Esophagus squamous epithelium (tissue), 5 donors: ENCODE measurements around the gene STAMBPL1. TPM values are rescaled to one million over a fixed set of nuclear protein-coding genes. Genes with fewer than 3 reads are reported as not detected.

Source experiments
- DNase-seq: peaks from one replicate; lab custom pipeline; 2025; lab: John Stamatoyannopoulos, UW
- H3K27ac ChIP-seq, 4 donors: fragments of 200-600 bp; sonication (generic); one replicate each; pipeline ENCODE4 v1.5.1; 2016 to 2019; ENCODE audit warnings: mild to moderate bottlenecking in 1 of 4
- H3K27me3 ChIP-seq, 4 donors: fragments of 200-600 bp; sonication (generic); 1 replicate in 3 of 4; 2 replicates in 1 of 4; pipeline versions ENCODE4 v1.5.1 to v1.6.0; 2017 to 2021; ENCODE audit warnings: antibody characterized with exemption in 1 of 4
- H3K36me3 ChIP-seq, 3 donors: fragments of 200-600 bp; sonication (generic); one replicate each; pipeline ENCODE4 v1.5.1; 2016 to 2019
- H3K4me1 ChIP-seq, 3 donors: fragments of 200-600 bp; sonication (generic); one replicate each; pipeline ENCODE4 v1.5.1; 2017 to 2019
- H3K4me3 ChIP-seq, 4 donors: fragments of 200-600 bp; sonication (generic); 1 replicate in 3 of 4; 2 replicates in 1 of 4; pipeline ENCODE4 v1.5.1; 2016 to 2019; ENCODE audit warnings: mild to moderate bottlenecking in 2 of 4, moderate library complexity in 1 of 4
- H3K9me3 ChIP-seq, 3 donors: fragments of 200-600 bp; sonication (generic); one replicate each; pipeline ENCODE4 v1.5.1; 2016 to 2019
- POLR2A ChIP-seq, 4 donors: fragments of 450-650 bp; IDR thresholded peaks; one replicate each; pipeline ENCODE4 v1.6.1; 2017; ENCODE audit warnings: antibody characterized with exemption in 4 of 4, mild to moderate bottlenecking in 4 of 4, moderate library complexity in 3 of 4
- WGBS, 2 donors: methylation state at CpG; one replicate each; pipeline ENCODE4 v1.1.5; 2018; 5-methylcytosine and 5-hydroxymethylcytosine counted together
- intact Hi-C: fragments of 100-400 bp; cut with DNase I; formaldehyde crosslinking; loops from one replicate; pipeline ENCODE4 v1.15.0; 2022
- total RNA-seq, 4 donors: library from RNA; depleted of rRNA; stranded (reverse); fragments of >200 nt; gene quantifications; one replicate each; pipeline ENCODE4 v1.1.0, GENCODE V29; 2016
- TF ChIP-seq, protein P1 (sequence below), 6 experiments: fragments of 450-650 bp in 4 of 6; fragments of 200-600 bp in 2 of 6; sonication (generic) in 2 of 6; IDR thresholded peaks; one replicate each; pipeline ENCODE4 v1.5.1; 2016 to 2019; ENCODE audit warnings: antibody characterized with exemption in 6 of 6, mild to moderate bottlenecking in 4 of 6, moderate library complexity in 4 of 6
- donor health status: DM: yes; HTN: yes; CAD: no.

STAMBPL1 gene
- total RNA-seq, result 10 to 100 TPM in 2 of 4 donors, 1 to 10 TPM in 2; 3.5 to 21.0 (median 7.6) TPM

DNA sequence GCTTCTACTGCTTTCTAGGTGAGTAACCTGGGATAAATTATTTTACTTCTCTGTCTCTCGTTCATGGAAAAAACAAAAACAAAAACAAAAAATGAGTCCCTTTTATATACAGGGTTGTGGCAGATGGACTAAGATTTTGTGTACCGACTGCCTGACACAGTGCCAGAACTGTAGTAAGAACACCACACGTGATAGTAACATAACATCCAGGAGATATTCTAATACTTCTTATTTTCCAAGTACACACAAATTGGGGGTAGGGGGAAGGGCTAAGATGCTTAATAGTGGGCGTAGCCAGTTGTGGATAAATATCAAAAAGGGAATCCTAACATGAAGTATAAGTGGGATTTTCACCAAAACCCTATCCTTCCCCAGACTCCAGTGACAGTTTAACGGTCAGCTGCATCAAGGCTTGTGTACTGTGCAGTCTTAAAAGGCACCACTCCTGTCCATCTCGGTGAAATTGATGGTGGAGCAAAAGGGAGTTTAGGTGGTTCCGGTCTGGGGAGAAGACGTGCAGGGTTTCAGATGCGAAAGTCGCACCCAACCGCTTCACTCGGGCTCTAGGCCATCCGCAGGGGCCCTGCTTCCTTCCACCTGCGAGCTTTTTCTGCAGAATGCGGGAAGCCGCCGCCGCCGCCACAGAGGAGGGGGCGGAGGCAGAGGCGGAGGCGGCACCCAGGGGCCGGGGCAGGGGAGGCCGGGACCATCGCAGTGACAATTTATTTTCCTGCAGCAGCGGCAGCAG, at the start of gene STAMBPL1:
Gene STAMBPL1 (plus strand): TSS at position 712 of the 748 bp plus-strand sequence. CDS start 21,464 bp downstream, outside the sequence.
- WGBS, 2 donors, result 5 to 9% methylated on average over 8 to 14 of the region's 26 CpGs
- intact Hi-C loops, result no loop called here
- TF ChIP-seq, protein P1, sequence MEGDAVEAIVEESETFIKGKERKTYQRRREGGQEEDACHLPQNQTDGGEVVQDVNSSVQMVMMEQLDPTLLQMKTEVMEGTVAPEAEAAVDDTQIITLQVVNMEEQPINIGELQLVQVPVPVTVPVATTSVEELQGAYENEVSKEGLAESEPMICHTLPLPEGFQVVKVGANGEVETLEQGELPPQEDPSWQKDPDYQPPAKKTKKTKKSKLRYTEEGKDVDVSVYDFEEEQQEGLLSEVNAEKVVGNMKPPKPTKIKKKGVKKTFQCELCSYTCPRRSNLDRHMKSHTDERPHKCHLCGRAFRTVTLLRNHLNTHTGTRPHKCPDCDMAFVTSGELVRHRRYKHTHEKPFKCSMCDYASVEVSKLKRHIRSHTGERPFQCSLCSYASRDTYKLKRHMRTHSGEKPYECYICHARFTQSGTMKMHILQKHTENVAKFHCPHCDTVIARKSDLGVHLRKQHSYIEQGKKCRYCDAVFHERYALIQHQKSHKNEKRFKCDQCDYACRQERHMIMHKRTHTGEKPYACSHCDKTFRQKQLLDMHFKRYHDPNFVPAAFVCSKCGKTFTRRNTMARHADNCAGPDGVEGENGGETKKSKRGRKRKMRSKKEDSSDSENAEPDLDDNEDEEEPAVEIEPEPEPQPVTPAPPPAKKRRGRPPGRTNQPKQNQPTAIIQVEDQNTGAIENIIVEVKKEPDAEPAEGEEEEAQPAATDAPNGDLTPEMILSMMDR (IDR thresholded peaks at IDR 0.05), result no peak
- TF ChIP-seq POLR2A (IDR thresholded peaks at IDR 0.05), result no peak
- H3K27ac ChIP-seq, result peak within 1 kb of the TSS; percentile 91 to 98 (median 96)
- no peaks in the 10 kb centered on the region for H3K27me3 ChIP-seq
- peak; percentile 33 for DNase-seq
- H3K36me3 ChIP-seq, result no peaks in the 10 kb centered on the region
- peaks cover 9 to 50% (median 15%) of the 10 kb centered on the region in 3 donors for H3K4me1 ChIP-seq
- H3K4me3 ChIP-seq, result peak within 1 kb of the TSS; percentile 70 to 93 (median 86)
- no peaks in the 10 kb centered on the region for H3K9me3 ChIP-seq

DNA sequence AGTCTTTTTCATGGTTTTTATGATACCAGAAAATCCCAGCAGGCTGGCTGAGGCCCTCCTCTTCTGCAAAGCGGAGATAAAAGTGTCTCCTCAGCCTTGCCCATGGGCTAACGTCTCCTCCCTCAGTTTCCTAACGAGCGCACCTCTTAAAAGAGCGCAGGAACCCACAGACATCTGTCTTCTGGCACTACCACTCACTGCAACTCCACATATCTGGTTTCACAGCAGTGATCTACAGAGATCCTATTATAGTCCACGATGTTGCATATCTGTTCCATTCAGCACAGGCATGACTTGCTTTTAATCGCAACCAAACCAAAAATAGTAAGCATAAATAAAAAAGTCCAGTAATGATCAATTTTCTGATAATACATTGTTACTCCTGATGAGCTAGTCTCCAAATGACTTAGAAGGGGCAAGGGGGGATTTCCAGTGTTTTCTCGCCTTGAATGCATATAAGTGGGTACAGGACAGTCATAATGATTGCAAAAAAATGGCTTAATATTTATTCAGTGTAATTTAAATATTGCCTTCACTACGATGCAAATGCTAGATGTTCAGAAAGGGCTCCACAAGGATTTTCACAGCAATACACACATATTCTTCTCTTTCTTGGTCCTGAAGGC, 49.3 kb upstream of the STAMBPL1 start:
- Histone ChIP-seq H3K27ac (no peak overlapping the region), H3K27me3 (no peaks in the 10 kb centered on the region), H3K9me3 (no peaks in the 10 kb centered on the region), H3K4me1 (peaks cover 0 to 25% (median 0%) of the 10 kb centered on the region in 3 donors), H3K4me3 (no peak overlapping the region), H3K36me3 (peaks cover 0 to 13% (median 0%) of the 10 kb centered on the region in 3 donors)
- TF ChIP-seq, protein P1 (IDR thresholded peaks at IDR 0.05), result no peak
- TF ChIP-seq POLR2A (IDR thresholded peaks at IDR 0.05), result no peak
- 67 to 88% methylated on average over 9 of the region's 9 CpGs for WGBS, 2 donors
- no peak for DNase-seq
- intact Hi-C loops, result no loop called here

DNA sequence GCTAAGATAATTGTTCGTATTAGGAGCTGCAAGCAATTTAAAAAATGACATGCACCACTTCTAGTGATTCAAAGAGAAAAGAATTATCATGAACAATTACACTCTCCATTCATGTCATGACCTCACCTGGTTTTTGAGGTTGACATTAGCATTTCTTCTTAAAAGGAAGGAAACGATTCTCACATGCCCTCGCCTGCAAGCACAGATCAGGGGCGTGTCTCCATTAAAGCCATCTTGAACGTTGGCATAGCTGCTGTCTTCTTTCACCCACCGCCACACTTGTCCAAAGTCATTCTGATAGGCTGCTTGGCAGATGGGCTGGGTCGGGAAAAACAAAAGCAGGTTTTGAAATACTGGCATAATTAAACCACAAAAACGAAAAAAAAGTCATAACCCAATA, 48.3 kb upstream of the STAMBPL1 start:
- no peak overlapping the region for H3K27ac ChIP-seq
- H3K36me3 ChIP-seq, result peaks cover 0 to 10% (median 0%) of the 10 kb centered on the region in 3 donors
- no peaks in the 10 kb centered on the region for H3K9me3 ChIP-seq
- no peaks in the 10 kb centered on the region for H3K27me3 ChIP-seq
- TF ChIP-seq, protein P1 (IDR thresholded peaks at IDR 0.05), result no peak
- TF ChIP-seq POLR2A (IDR thresholded peaks at IDR 0.05), result no peak
- H3K4me3 ChIP-seq, result no peak overlapping the region
- no peak for DNase-seq
- WGBS, 2 donors, result 32 to 37% methylated on average over 8 of the region's 8 CpGs
- H3K4me1 ChIP-seq, result peaks cover 0 to 35% (median 0%) of the 10 kb centered on the region in 3 donors
- intact Hi-C loops, result no loop called here

DNA sequence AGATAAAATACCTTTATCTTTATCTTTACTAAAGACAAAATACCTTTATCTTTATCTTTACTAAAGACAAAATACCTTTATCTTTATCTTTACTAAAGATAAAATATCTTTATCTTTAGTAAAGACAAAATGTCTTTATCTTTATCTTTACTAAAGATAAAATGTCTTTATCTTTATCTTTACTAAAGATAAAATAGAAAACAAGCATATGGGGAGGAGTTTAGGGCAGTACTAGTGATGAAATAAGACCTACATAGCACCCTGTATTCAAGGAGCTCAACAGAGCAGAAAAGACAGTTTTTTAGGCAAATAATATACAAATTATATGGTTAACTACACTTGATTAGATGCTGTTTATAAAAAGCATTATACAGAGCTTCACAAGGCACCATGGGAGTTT, 47.7 kb upstream of the STAMBPL1 start:
- H3K27ac ChIP-seq, result no peak overlapping the region
- H3K36me3 ChIP-seq, result peaks cover 0 to 6% (median 0%) of the 10 kb centered on the region in 3 donors
- no peaks in the 10 kb centered on the region for H3K27me3 ChIP-seq
- no peak overlapping the region for H3K4me3 ChIP-seq
- intact Hi-C loops, result no loop called here
- TF ChIP-seq POLR2A (IDR thresholded peaks at IDR 0.05), result no peak
- TF ChIP-seq, protein P1 (IDR thresholded peaks at IDR 0.05), result no peak
- H3K4me1 ChIP-seq, result peaks cover 0 to 42% (median 0%) of the 10 kb centered on the region in 3 donors
- H3K9me3 ChIP-seq, result no peaks in the 10 kb centered on the region
- DNase-seq, result no peak

DNA sequence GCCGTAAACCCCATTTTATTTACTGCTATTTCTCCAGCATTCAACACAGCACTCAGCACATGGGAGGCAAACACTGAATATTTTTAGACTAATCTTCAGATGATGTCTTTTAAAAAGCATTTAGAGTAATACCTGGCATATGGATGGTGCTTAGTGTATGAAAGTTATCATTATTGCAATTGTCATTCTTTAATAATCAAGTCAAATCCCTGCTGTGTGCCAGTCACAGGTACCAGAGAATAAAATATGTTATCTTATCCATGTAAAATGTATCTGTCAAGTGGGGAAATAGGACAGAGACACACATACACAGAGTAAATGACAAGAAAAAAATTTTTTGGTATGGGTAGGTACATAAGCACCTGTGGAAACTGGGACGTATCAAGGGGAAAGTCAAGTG, 46.9 kb upstream of the STAMBPL1 start:
- TF ChIP-seq, protein P1 (IDR thresholded peaks at IDR 0.05), result no peak
- no peak for TF ChIP-seq POLR2A (IDR thresholded peaks at IDR 0.05)
- intact Hi-C loops, result no loop called here

More for the DNA sequence above, 46.9 kb upstream of the STAMBPL1 start:
- Histone ChIP-seq H3K36me3 (peaks cover 0 to 6% (median 0%) of the 10 kb centered on the region in 3 donors), H3K9me3 (no peaks in the 10 kb centered on the region), H3K27ac (no peak overlapping the region), H3K4me1 (peaks cover 0 to 48% (median 0%) of the 10 kb centered on the region in 3 donors), H3K27me3 (no peaks in the 10 kb centered on the region), H3K4me3 (no peak overlapping the region)
- DNase-seq, result no peak
- WGBS, 2 donors, result 89 to 94% methylated on average over 2 of the region's 2 CpGs
